Natural killer cell (primary cell): Measurements from ENCODE around the gene SLC2A1. TPM values are rescaled to one million over a fixed set of nuclear protein-coding genes. Genes with fewer than 3 reads are reported as not detected.
A peak's percentile ranks its signal among the peaks of the same experiment; 100 is the strongest.

Experiments
- ATAC-seq, 3 donors: fragments of 150-1000 bp in 2 of 3; fragments of 200-7000 bp in 1 of 3; cut with Tn5 transposase; 1 replicate in 1 of 3; 2 replicates in 2 of 3; pipeline ENCODE4 v1.10.0; 2021; ENCODE audit warnings: mild to moderate bottlenecking in 2 of 3, moderate library complexity in 2 of 3
- DNase-seq, 2 donors: peaks; one replicate each; pipeline versions ENCODE4 v3.0.0 to v3.0.0-alpha.2; 2013 to 2021; ENCODE audit warnings: mixed read lengths in 1 of 2
- H3K27ac ChIP-seq: one replicate; pipeline ENCODE4 v1.5.1; 2013; ENCODE audit warnings: mild to moderate bottlenecking, low read length
- H3K27me3 ChIP-seq: one replicate; pipeline ENCODE4 v1.6.1; 2013; ENCODE audit warnings: low read length; ENCODE audit not compliant: control insufficient read depth, insufficient read depth
- H3K36me3 ChIP-seq: one replicate; pipeline ENCODE4 v1.6.1; 2013; ENCODE audit warnings: low read length; ENCODE audit not compliant: control insufficient read depth, insufficient read depth
- H3K4me1 ChIP-seq: one replicate; pipeline ENCODE4 v1.6.1; 2013; ENCODE audit warnings: low read length; ENCODE audit not compliant: control insufficient read depth, insufficient read depth
- H3K4me3 ChIP-seq: one replicate; pipeline ENCODE4 v1.5.1; 2013; ENCODE audit warnings: low read length
- H3K9me3 ChIP-seq: one replicate; pipeline ENCODE4 v1.6.1; 2013; ENCODE audit warnings: low read length; ENCODE audit not compliant: control insufficient read depth, insufficient read depth
- H3K27ac Mint-ChIP-seq, 2 donors: one replicate each; pipeline ENCODE4 v1.8.0; 2022; ENCODE audit warnings: mild to moderate bottlenecking in 2 of 2, mixed read lengths in 2 of 2, moderate library complexity in 1 of 2
- H3K27me3 Mint-ChIP-seq, 2 donors: one replicate each; pipeline ENCODE4 v1.8.0; 2022; ENCODE audit warnings: low read depth in 2 of 2, mixed read lengths in 2 of 2
- H3K36me3 Mint-ChIP-seq: one replicate; pipeline ENCODE4 v1.8.0; 2022; ENCODE audit warnings: mixed read lengths
- H3K4me1 Mint-ChIP-seq, 2 donors: one replicate each; pipeline ENCODE4 v1.8.0; 2022; ENCODE audit warnings: mixed read lengths in 2 of 2
- H3K4me3 Mint-ChIP-seq: one replicate; pipeline ENCODE4 v1.8.0; 2022; ENCODE audit warnings: mild to moderate bottlenecking, moderate library complexity, mixed read lengths
- H3K9me3 Mint-ChIP-seq, 2 donors: one replicate each; pipeline ENCODE4 v1.8.0; 2022; ENCODE audit warnings: mixed read lengths in 2 of 2
- WGBS: methylation state at CpG from one replicate; pipeline ENCODE4 v1.1.7; 2013; ENCODE audit warnings: missing lambda C conversion rate; ENCODE audit not compliant: insufficient coverage; 5-methylcytosine and 5-hydroxymethylcytosine counted together
- intact Hi-C: fragments of 100-400 bp; cut with micrococcal nuclease; formaldehyde crosslinking; loops from one replicate; pipeline ENCODE4 v1.14.2; 2022
- total RNA-seq, 4 donors: library from RNA; stranded (reverse); fragments of 120-200 nt in 1 of 4; gene quantifications; one replicate each; pipeline versions ENCODE4 v1.2.3 to v1.2.4, GENCODE V29; 2013 to 2022
- TF ChIP-seq, protein P1 (sequence below): fragments of 200-600 bp; IDR thresholded peaks from one replicate; pipeline ENCODE4 v1.8.0; 2022; ENCODE audit warnings: antibody characterized with exemption

The SLC2A1 gene
- total RNA-seq, 3 donors from 2014 or later (not counting 1 experiment from before 2014, with no cell fraction given), result 94.7 to 143 (median 95.1) TPM

DNA sequence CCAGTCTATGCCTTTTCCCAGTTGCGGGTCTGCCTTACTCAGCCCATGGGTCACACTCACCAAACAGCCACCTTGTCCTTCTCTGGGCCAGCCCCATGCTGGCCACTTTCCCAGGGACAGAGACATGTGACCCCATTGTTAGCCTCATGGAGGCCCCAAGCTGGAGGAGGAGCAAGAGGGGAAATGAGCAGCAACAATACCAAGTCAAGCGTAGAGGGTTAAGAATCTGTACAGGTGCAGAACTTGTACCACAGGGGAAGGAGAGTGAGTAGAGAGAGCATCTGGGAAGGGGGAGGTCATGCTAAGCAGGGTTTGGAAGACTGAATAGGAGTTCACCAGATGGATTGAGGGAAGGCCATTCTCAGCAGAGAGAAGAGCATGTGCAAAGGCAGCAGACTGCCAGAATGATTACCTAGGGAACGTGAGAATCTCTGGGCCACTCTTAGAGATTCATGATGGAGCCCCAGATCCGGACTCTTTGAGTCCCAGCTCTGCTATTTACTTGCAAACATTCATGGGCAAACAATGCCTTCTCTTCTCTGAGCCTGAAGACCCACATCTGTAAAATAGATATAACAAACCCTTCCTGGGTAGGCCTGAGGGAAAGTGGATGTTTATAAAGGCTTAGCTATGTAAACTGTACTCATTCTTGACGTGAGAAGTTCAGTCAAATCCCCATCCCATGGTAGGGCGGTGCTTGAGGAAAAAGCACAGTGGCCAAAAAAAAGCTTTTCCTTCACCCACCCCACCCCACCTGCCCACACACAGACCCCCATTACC, 2.8 kb upstream of the SLC2A1 start:
- H3K4me3 ChIP-seq, result no peak overlapping the region
- peak overlapping the region; percentile 47 for H3K4me3 Mint-ChIP-seq
- DNase-seq, result no peak
- intact Hi-C loops, result no loop called here
- H3K27me3 Mint-ChIP-seq, result peaks cover 0 to 8% of the 10 kb centered on the region in 2 donors
- H3K36me3 Mint-ChIP-seq, result no peaks in the 10 kb centered on the region
- ATAC-seq, result no peak
- H3K9me3 Mint-ChIP-seq, result no peaks in the 10 kb centered on the region
- WGBS, result 97% methylated on average over 6 of the region's 6 CpGs
- no peaks in the 10 kb centered on the region for H3K36me3 ChIP-seq
- H3K4me1 Mint-ChIP-seq, result peaks cover 26 to 52% of the 10 kb centered on the region in 2 donors
- no peak overlapping the region for H3K27ac ChIP-seq
- H3K27ac Mint-ChIP-seq, result peak overlapping the region in 1 of 2 donors; percentile 72
- H3K9me3 ChIP-seq, result no peaks in the 10 kb centered on the region
- no peaks in the 10 kb centered on the region for H3K27me3 ChIP-seq
- TF ChIP-seq, protein P1, sequence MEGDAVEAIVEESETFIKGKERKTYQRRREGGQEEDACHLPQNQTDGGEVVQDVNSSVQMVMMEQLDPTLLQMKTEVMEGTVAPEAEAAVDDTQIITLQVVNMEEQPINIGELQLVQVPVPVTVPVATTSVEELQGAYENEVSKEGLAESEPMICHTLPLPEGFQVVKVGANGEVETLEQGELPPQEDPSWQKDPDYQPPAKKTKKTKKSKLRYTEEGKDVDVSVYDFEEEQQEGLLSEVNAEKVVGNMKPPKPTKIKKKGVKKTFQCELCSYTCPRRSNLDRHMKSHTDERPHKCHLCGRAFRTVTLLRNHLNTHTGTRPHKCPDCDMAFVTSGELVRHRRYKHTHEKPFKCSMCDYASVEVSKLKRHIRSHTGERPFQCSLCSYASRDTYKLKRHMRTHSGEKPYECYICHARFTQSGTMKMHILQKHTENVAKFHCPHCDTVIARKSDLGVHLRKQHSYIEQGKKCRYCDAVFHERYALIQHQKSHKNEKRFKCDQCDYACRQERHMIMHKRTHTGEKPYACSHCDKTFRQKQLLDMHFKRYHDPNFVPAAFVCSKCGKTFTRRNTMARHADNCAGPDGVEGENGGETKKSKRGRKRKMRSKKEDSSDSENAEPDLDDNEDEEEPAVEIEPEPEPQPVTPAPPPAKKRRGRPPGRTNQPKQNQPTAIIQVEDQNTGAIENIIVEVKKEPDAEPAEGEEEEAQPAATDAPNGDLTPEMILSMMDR, result no peak
- H3K4me1 ChIP-seq, result peaks cover 29% of the 10 kb centered on the region

DNA sequence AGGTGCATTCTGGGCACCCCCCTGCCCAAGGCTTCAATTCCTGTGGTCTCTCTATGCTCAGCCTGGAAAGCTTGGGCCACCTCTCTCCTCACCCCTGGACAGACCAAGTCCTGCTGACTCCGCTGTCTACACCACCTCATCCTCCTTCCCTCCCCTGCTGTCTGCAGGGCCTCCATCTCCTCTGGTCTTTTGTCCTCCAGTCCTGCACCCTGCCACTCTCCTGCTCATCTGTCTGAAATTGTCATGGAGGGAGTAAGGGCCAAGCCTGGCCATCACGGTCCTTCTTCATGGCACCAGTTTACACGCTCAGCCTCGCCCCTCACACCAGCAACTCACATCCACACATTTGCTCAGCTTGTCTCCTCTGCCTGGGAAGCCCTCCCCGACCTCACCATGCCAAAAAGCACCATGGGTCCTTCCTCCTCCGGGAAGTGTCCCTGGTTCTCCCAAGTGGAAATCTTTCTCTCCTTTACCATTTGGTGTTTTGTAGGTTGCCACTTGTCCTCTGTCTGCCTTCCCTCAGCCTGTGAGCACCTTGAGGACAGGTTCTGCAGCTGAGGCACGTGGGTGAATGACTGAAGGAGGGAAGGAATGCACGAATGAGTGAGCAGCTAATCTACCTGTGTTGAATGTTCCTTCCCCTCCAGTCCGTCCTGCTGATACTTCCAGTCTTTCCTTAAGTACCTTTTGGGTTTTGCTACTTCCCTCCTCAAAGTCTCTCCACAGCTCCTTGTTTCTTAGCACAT, 2.1 kb upstream of the SLC2A1 start:
- 93% methylated on average over 9 of the region's 9 CpGs for WGBS
- TF ChIP-seq, protein P1, result no peak
- ATAC-seq (no peak), DNase-seq (no peak)
- peak overlapping the region in 1 of 2 donors; percentile 72 for H3K27ac Mint-ChIP-seq
- intact Hi-C loops, result no loop called here
- H3K36me3 Mint-ChIP-seq, result no peaks in the 10 kb centered on the region
- no peaks in the 10 kb centered on the region for H3K9me3 Mint-ChIP-seq
- peaks cover 30 to 56% of the 10 kb centered on the region in 2 donors for H3K4me1 Mint-ChIP-seq
- Histone ChIP-seq H3K4me1 (peaks cover 36% of the 10 kb centered on the region), H3K4me3 (no peak overlapping the region), H3K27me3 (no peaks in the 10 kb centered on the region), H3K9me3 (no peaks in the 10 kb centered on the region), H3K27ac (no peak overlapping the region), H3K36me3 (no peaks in the 10 kb centered on the region)
- peak overlapping the region; percentile 47 for H3K4me3 Mint-ChIP-seq
- H3K27me3 Mint-ChIP-seq, result peaks cover 0 to 8% of the 10 kb centered on the region in 2 donors

DNA sequence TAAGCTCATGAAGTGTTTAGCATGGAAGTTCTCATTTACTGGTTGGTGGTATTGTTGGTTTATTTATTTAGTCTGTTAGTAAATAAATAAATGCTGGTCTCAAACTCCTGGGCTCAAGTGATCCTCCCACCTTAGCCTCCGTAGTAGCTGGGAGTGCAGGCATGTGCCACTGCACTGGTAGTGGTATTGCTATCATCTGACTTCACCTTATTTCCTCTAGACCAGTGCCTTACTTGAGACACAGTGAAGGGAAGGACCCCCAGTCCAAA, 1.4 kb upstream of the SLC2A1 start:
- peaks cover 43% of the 10 kb centered on the region for H3K4me1 ChIP-seq
- intact Hi-C loops, result no loop called here
- H3K27ac ChIP-seq, result no peak overlapping the region
- TF ChIP-seq, protein P1, result no peak
- H3K36me3 Mint-ChIP-seq, result no peaks in the 10 kb centered on the region
- H3K4me1 Mint-ChIP-seq, result peaks cover 37 to 63% of the 10 kb centered on the region in 2 donors
- WGBS, result 100% methylated on average over 1 of the region's 1 CpG
- H3K27me3 ChIP-seq, result no peaks in the 10 kb centered on the region
- no peak for ATAC-seq
- H3K9me3 ChIP-seq, result no peaks in the 10 kb centered on the region
- H3K36me3 ChIP-seq, result no peaks in the 10 kb centered on the region
- H3K27me3 Mint-ChIP-seq, result peaks cover 0 to 8% of the 10 kb centered on the region in 2 donors
- H3K4me3 ChIP-seq, result no peak overlapping the region
- DNase-seq, result no peak
- no peak overlapping the region for H3K27ac Mint-ChIP-seq
- no peak overlapping the region for H3K4me3 Mint-ChIP-seq
- no peaks in the 10 kb centered on the region for H3K9me3 Mint-ChIP-seq
